Measurements from ENCODE around the gene GPLD1.

Gene GPLD1

DNA sequence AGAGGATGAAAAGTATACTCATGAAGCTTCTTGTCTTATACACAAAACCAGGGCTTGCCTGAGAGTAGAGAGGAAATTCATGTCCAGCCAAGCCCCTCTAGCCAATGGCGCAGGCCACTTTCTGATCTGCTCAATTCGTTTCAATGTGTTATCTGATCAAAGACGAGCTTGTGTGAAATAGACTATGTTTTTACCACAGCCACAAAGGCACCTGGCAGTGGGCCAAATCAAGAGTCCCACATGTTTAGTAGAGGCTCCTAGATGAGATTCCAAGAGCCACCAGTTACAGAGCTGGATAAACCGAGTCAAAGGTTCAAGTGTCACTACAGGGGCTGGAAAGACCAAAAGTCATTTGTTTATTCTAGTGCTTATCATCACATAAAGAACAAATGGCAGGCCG lies 34.9 kb downstream of the GPLD1 start:
- Histone ChIP-seq H3K4me1 (ENCODE audit: insufficient read depth, insufficient read length) (no peaks in the 10 kb centered on the region), H3K27me3 (ENCODE audit: insufficient read depth, insufficient read length) (no peaks in the 10 kb centered on the region), H3K4me3 (ENCODE audit: insufficient read length, low read depth) (no peak overlapping the region), H3K36me3 (ENCODE audit: insufficient read depth, insufficient read length, low read length) (no peaks in the 10 kb centered on the region), H3K9me3 (ENCODE audit: insufficient read depth, low read length) (no peaks in the 10 kb centered on the region), H3K9ac (ENCODE audit: insufficient read length, low read depth) (no peak overlapping the region)
- TF ChIP-seq YY1 (IDR thresholded peaks at IDR 0.05; ENCODE audit: insufficient read depth, insufficient read length) (no peak), ZNF274 (IDR thresholded peaks at IDR 0.05; ENCODE audit: low read depth, low read length) (no peak), SUZ12 (IDR thresholded peaks at IDR 0.05; ENCODE audit: extremely low read depth, insufficient read depth, insufficient read length) (no peak)
- no peak for DNase-seq (ENCODE audit: low read depth, low spot score)

DNA sequence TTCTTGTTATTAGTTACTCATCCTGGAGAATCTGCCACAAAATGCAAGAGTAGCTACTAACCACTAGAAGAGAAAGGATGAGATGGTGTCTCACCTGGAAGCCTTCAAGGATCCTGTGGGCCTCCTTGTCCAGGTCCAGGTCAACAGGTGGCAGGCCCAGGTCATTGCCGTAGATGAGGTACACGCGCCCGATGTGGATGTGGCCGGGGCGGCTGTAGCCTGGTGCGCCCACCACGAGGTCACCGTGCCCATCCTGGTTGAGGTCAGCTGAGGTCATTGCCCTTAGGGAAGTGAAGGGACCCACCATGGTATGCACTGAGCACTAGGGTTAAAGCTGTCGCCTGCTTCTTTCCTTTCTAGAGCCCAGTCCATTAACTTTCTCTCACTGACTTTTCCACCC lies 35.5 kb downstream of the GPLD1 start:
- Histone ChIP-seq H3K27me3 (ENCODE audit: insufficient read depth, insufficient read length) (no peaks in the 10 kb centered on the region), H3K36me3 (ENCODE audit: insufficient read depth, insufficient read length, low read length) (no peaks in the 10 kb centered on the region)
- TF ChIP-seq SUZ12 (IDR thresholded peaks at IDR 0.05; ENCODE audit: extremely low read depth, insufficient read depth, insufficient read length), result no peak
- TF ChIP-seq YY1 (IDR thresholded peaks at IDR 0.05; ENCODE audit: insufficient read depth, insufficient read length), result no peak
- TF ChIP-seq ZNF274 (IDR thresholded peaks at IDR 0.05; ENCODE audit: low read depth, low read length), result no peak

DNA sequence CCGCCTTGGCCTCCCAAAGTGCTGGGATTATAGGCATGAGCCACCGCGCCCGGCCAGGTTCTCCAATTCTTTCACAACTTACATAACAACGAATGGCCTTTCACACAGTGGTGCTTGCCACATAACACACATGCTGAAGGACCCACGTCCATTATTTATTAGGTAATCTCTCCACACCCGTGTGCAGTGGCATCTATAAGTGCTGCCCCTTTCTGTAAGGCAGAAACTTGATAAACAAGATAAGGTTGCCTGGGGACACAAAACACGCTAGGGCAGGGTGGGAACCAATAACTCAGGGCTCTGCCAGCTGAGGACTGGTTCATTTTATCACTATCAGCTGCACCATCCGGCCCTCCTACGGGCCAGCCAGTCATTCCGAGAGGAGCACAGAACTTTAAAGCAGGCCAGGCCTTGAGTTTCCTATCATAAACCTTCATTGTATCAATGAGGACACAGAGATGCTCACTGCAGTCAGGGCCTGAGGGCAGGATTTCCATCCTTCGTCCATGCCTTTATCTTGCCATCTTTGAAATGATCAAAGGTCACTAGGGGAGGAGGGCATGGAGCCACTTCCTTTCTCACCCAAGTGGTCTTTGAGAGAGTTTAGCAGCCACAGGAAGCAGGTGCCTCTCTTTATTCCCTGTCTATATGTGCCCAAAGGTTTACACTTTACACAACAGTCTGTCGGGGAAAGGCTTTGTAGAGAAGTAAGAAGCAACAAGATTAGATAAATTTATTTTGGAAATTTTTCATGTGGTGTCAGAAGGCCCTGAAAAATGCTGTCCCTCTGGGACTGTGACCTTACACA lies 37.6 kb downstream of the GPLD1 start:
- Histone ChIP-seq H3K4me3 (ENCODE audit: insufficient read length, low read depth) (no peak overlapping the region), H3K9ac (ENCODE audit: insufficient read length, low read depth) (no peak overlapping the region), H3K4me1 (ENCODE audit: insufficient read depth, insufficient read length) (no peaks in the 10 kb centered on the region), H3K36me3 (ENCODE audit: insufficient read depth, insufficient read length, low read length) (no peaks in the 10 kb centered on the region), H3K27me3 (ENCODE audit: insufficient read depth, insufficient read length) (no peaks in the 10 kb centered on the region), H3K9me3 (ENCODE audit: insufficient read depth, low read length) (no peaks in the 10 kb centered on the region)
- DNase-seq (ENCODE audit: low read depth, low spot score), result no peak
- TF ChIP-seq ZNF274 (IDR thresholded peaks at IDR 0.05; ENCODE audit: low read depth, low read length) (no peak), YY1 (IDR thresholded peaks at IDR 0.05; ENCODE audit: insufficient read depth, insufficient read length) (no peak), SUZ12 (IDR thresholded peaks at IDR 0.05; ENCODE audit: extremely low read depth, insufficient read depth, insufficient read length) (no peak)

More for the DNA sequence above, 35.5 kb downstream of the GPLD1 start:
- H3K4me3 ChIP-seq (ENCODE audit: insufficient read length, low read depth), result no peak overlapping the region
- H3K9me3 ChIP-seq (ENCODE audit: insufficient read depth, low read length), result no peaks in the 10 kb centered on the region
- H3K9ac ChIP-seq (ENCODE audit: insufficient read length, low read depth), result no peak overlapping the region
- no peaks in the 10 kb centered on the region for H3K4me1 ChIP-seq (ENCODE audit: insufficient read depth, insufficient read length)
- DNase-seq (ENCODE audit: low read depth, low spot score), result no peak

DNA sequence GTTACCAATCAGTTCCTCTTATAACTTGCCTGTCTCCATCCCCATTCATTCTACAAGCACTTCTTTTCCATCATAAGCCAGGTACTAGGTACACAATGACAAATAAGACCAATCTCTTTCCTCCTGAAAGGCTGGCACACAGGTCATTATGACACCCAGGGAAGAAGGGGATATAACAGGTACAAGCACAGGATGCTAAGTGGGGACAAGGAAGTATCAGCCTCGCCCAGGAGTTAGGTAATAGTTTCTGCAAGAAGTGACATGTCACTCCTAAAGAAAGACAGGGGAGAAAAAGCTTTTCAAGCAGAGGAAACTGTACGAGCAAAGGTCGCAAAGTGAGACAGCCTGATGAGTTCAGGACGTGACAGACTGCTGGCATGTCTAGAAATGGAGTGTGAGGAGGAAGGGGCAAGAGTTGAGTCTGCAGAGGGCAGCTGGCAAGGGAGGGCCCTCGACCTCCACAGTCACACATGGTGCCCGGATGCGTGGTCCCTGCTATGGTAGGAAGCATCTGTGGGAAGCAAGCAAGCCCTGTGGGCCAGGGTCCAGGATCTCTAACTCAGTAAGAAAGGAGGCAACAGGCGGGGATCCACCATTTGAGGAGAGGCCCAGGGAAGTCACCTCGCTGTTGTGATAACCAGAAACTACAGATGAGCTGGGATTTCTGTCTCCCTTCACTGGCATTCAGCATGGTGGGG lies 40.4 kb downstream of the GPLD1 start:
- H3K9ac ChIP-seq (ENCODE audit: insufficient read length, low read depth), result no peak overlapping the region
- no peak for DNase-seq (ENCODE audit: low read depth, low spot score)
- TF ChIP-seq YY1 (IDR thresholded peaks at IDR 0.05; ENCODE audit: insufficient read depth, insufficient read length) (no peak), SUZ12 (IDR thresholded peaks at IDR 0.05; ENCODE audit: extremely low read depth, insufficient read depth, insufficient read length) (no peak), ZNF274 (IDR thresholded peaks at IDR 0.05; ENCODE audit: low read depth, low read length) (no peak)

DNA sequence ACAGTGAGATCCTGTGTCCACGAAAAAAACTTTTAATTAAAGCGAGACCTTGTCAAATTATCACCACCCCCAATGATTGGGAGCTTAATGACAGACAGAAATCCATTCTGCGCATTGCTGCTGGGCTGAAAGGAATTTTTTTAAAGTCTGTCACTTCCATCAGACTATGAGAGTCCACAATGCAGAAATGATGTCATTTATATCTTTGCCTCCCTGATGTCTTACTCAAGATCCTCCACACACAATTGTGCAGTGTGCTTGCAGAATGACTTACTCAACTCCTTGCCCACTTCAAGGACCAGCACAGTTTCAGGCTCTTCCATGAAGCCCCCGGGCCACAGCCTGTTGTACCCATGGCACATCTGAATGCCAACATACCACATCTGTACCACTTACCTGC lies 41.0 kb downstream of the GPLD1 start:
- Histone ChIP-seq H3K36me3 (ENCODE audit: insufficient read depth, insufficient read length, low read length) (no peaks in the 10 kb centered on the region), H3K4me3 (ENCODE audit: insufficient read length, low read depth) (no peak overlapping the region), H3K9ac (ENCODE audit: insufficient read length, low read depth) (no peak overlapping the region), H3K4me1 (ENCODE audit: insufficient read depth, insufficient read length) (no peaks in the 10 kb centered on the region), H3K27me3 (ENCODE audit: insufficient read depth, insufficient read length) (no peaks in the 10 kb centered on the region), H3K9me3 (ENCODE audit: insufficient read depth, low read length) (no peaks in the 10 kb centered on the region)
- TF ChIP-seq YY1 (IDR thresholded peaks at IDR 0.05; ENCODE audit: insufficient read depth, insufficient read length), result no peak
- no peak for TF ChIP-seq SUZ12 (IDR thresholded peaks at IDR 0.05; ENCODE audit: extremely low read depth, insufficient read depth, insufficient read length)
- no peak for TF ChIP-seq ZNF274 (IDR thresholded peaks at IDR 0.05; ENCODE audit: low read depth, low read length)
- DNase-seq (ENCODE audit: low read depth, low spot score), result no peak

More for the DNA sequence above, 40.4 kb downstream of the GPLD1 start:
- Histone ChIP-seq H3K27me3 (ENCODE audit: insufficient read depth, insufficient read length) (no peaks in the 10 kb centered on the region), H3K4me3 (ENCODE audit: insufficient read length, low read depth) (no peak overlapping the region), H3K4me1 (ENCODE audit: insufficient read depth, insufficient read length) (no peaks in the 10 kb centered on the region), H3K36me3 (ENCODE audit: insufficient read depth, insufficient read length, low read length) (no peaks in the 10 kb centered on the region), H3K9me3 (ENCODE audit: insufficient read depth, low read length) (no peaks in the 10 kb centered on the region)

DNA sequence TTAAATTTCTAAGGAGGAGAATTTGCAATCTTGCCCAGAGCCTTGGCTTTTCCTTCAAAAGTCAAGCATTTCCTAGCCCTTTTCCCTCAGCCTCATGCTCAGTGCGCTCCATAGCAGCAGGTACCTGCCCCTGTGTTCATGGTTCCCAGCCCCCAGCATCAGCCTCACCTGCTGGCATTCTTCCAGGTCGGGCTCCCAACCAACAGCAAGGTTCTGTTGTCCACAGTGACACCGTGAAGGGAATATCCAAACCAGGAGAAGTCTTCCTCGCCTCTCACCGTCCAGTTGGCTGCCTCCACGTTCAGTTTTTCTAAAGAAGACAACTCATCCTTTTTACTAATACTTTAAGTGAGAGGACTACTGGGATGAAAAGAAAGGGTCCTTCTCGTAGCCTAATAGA lies 42.7 kb downstream of the GPLD1 start:
- no peak overlapping the region for H3K4me3 ChIP-seq (ENCODE audit: insufficient read length, low read depth)
- no peaks in the 10 kb centered on the region for H3K4me1 ChIP-seq (ENCODE audit: insufficient read depth, insufficient read length)
- no peak for DNase-seq (ENCODE audit: low read depth, low spot score)
- no peaks in the 10 kb centered on the region for H3K27me3 ChIP-seq (ENCODE audit: insufficient read depth, insufficient read length)
- H3K36me3 ChIP-seq (ENCODE audit: insufficient read depth, insufficient read length, low read length), result no peaks in the 10 kb centered on the region
- no peaks in the 10 kb centered on the region for H3K9me3 ChIP-seq (ENCODE audit: insufficient read depth, low read length)
- no peak overlapping the region for H3K9ac ChIP-seq (ENCODE audit: insufficient read length, low read depth)
- no peak for TF ChIP-seq ZNF274 (IDR thresholded peaks at IDR 0.05; ENCODE audit: low read depth, low read length)
- TF ChIP-seq YY1 (IDR thresholded peaks at IDR 0.05; ENCODE audit: insufficient read depth, insufficient read length), result no peak
- no peak for TF ChIP-seq SUZ12 (IDR thresholded peaks at IDR 0.05; ENCODE audit: extremely low read depth, insufficient read depth, insufficient read length)

DNA sequence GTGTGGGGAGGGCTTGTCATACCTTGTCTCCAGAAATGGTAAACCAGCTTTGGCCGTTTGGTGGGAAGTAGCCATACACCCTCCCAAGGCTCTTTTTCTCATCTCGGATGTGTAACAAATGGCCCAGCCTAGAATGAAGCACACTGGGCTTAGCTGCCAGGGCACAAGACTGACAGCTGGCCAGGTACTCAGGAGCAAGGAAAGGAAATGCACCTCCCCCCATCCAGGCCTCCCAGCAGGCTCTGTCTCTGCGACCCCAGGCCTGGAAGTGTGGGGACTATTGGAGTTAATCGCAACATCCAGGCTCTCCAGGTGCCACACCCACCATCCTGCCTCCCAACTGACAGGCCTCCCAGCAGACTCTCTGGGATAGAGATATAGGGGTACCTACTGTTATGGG lies 43.7 kb downstream of the GPLD1 start:
- H3K4me1 ChIP-seq (ENCODE audit: insufficient read depth, insufficient read length), result no peaks in the 10 kb centered on the region
- H3K4me3 ChIP-seq (ENCODE audit: insufficient read length, low read depth), result no peak overlapping the region
- DNase-seq (ENCODE audit: low read depth, low spot score), result no peak
- no peaks in the 10 kb centered on the region for H3K27me3 ChIP-seq (ENCODE audit: insufficient read depth, insufficient read length)
- no peak overlapping the region for H3K9ac ChIP-seq (ENCODE audit: insufficient read length, low read depth)
- no peaks in the 10 kb centered on the region for H3K36me3 ChIP-seq (ENCODE audit: insufficient read depth, insufficient read length, low read length)
- no peaks in the 10 kb centered on the region for H3K9me3 ChIP-seq (ENCODE audit: insufficient read depth, low read length)
- TF ChIP-seq SUZ12 (IDR thresholded peaks at IDR 0.05; ENCODE audit: extremely low read depth, insufficient read depth, insufficient read length) (no peak), ZNF274 (IDR thresholded peaks at IDR 0.05; ENCODE audit: low read depth, low read length) (no peak), YY1 (IDR thresholded peaks at IDR 0.05; ENCODE audit: insufficient read depth, insufficient read length) (no peak)

Measured in NT2/D1 (cell line).